Neutrophil (primary cell): ENCODE data around the gene KCNC1.

Experiments
- H3K27ac ChIP-seq: fragments of 200-600 bp; sonication (generic); 2 replicates; pipeline ENCODE4 v1.5.1; 2016; ENCODE audit warnings: mild to moderate bottlenecking, moderate library complexity
- H3K27me3 ChIP-seq: fragments of 200-600 bp; sonication (generic); 2 replicates; pipeline ENCODE4 v1.6.0; 2016; ENCODE audit warnings: mild to moderate bottlenecking
- H3K36me3 ChIP-seq: fragments of 200-600 bp; sonication (generic); 2 replicates; pipeline ENCODE4 v1.5.1; 2017
- H3K4me1 ChIP-seq, 2 experiments: fragments of 200-600 bp in 1 of 2; sonication (generic) in 1 of 2; 1 replicate in 1 of 2; 2 replicates in 1 of 2; pipeline versions ENCODE4 v1.5.1 to v1.6.1; 2013 to 2016; ENCODE audit warnings: low read depth in 1 of 2, low read length in 1 of 2, mild to moderate bottlenecking in 1 of 2, moderate library complexity in 1 of 2; ENCODE audit not compliant: control insufficient read depth in 1 of 2, insufficient read depth in 1 of 2
- H3K4me3 ChIP-seq, 2 experiments: fragments of 200-600 bp in 1 of 2; sonication (generic) in 1 of 2; 1 replicate in 1 of 2; 2 replicates in 1 of 2; pipeline ENCODE4 v1.5.1; 2013 to 2016; ENCODE audit warnings: low read depth in 1 of 2, low read length in 1 of 2, mild to moderate bottlenecking in 1 of 2, moderate library complexity in 1 of 2
- H3K9me3 ChIP-seq: fragments of 200-600 bp; sonication (generic); 2 replicates; pipeline ENCODE4 v1.5.1; 2016
- TF ChIP-seq, protein P1 (sequence below): fragments of 200-600 bp; sonication (generic); IDR thresholded peaks from 2 replicates; pipeline ENCODE4 v1.5.1; 2016; ENCODE audit warnings: antibody characterized with exemption

The KCNC1 gene

DNA sequence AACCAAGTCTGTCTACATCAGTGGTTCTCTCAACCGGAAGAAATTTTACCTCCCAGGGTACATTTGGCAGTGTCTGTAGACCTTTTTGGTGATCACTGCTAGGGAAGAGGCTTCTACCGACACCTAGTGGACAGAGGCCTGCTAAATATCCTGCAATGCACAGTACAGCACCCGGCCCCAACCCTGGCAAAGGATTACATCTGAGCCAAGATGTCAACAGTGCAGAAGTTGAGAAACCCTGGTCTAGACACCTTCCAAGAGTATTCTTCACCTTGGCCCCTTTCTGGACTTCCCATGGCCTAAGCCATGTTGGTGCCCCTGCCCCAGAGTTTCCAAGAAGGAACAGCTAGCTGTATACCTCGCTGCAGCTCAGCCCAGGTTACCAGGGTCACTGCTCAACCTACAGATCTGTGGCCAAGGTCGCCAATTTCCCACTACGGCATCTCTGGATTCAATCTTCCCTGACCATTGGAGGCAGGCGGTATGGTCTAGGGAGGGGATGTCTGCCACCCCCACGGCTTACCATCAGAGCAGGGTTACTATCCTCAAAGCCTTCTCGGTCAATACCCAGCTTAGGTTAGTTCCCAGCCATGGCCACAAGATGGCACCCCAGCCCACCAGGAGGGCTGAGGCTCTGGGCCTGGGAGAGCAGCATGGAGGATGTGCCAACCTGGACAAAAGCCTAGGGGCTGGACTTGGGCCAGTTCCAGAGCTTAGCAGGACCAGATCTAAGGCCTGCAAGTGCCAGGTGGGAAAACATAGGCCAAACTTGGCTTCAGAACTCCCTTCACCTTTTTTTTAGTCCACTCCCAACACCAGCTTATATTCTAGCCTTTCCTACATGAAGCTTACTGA, 3.7 kb upstream of the KCNC1 start:
- H3K4me1 ChIP-seq = peaks cover 0 to 3% of the 10 kb centered on the region in 2 experiments
- H3K9me3 ChIP-seq = no peaks in the 10 kb centered on the region
- H3K27ac ChIP-seq = no peak overlapping the region
- H3K27me3 ChIP-seq = peaks cover 97% of the 10 kb centered on the region
- TF ChIP-seq, protein P1, sequence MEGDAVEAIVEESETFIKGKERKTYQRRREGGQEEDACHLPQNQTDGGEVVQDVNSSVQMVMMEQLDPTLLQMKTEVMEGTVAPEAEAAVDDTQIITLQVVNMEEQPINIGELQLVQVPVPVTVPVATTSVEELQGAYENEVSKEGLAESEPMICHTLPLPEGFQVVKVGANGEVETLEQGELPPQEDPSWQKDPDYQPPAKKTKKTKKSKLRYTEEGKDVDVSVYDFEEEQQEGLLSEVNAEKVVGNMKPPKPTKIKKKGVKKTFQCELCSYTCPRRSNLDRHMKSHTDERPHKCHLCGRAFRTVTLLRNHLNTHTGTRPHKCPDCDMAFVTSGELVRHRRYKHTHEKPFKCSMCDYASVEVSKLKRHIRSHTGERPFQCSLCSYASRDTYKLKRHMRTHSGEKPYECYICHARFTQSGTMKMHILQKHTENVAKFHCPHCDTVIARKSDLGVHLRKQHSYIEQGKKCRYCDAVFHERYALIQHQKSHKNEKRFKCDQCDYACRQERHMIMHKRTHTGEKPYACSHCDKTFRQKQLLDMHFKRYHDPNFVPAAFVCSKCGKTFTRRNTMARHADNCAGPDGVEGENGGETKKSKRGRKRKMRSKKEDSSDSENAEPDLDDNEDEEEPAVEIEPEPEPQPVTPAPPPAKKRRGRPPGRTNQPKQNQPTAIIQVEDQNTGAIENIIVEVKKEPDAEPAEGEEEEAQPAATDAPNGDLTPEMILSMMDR = no peak
- H3K36me3 ChIP-seq = no peaks in the 10 kb centered on the region
- H3K4me3 ChIP-seq = no peak overlapping the region

- Histone ChIP-seq H3K4me3 (no peak overlapping the region), H3K27me3 (peaks cover 97% of the 10 kb centered on the region), H3K4me1 (peaks cover 0 to 3% of the 10 kb centered on the region in 2 experiments), H3K36me3 (no peaks in the 10 kb centered on the region), H3K9me3 (no peaks in the 10 kb centered on the region), H3K27ac (no peak overlapping the region)
- TF ChIP-seq, protein P1 = no peak
Measured at GRCh38 chr11:17733261-17733660, 1.3 kb upstream of the KCNC1 start.

GRCh38 chr11:17734986-17735817, 621 bp downstream of the KCNC1 start:
- H3K27me3 ChIP-seq = peaks cover 97% of the 10 kb centered on the region
- H3K4me1 ChIP-seq = peaks cover 0 to 3% of the 10 kb centered on the region in 2 experiments
- TF ChIP-seq, protein P1 = no peak
- H3K27ac ChIP-seq = no peak overlapping the region
- no peaks in the 10 kb centered on the region for H3K9me3 ChIP-seq
- H3K36me3 ChIP-seq = no peaks in the 10 kb centered on the region
- no peak overlapping the region for H3K4me3 ChIP-seq

DNA sequence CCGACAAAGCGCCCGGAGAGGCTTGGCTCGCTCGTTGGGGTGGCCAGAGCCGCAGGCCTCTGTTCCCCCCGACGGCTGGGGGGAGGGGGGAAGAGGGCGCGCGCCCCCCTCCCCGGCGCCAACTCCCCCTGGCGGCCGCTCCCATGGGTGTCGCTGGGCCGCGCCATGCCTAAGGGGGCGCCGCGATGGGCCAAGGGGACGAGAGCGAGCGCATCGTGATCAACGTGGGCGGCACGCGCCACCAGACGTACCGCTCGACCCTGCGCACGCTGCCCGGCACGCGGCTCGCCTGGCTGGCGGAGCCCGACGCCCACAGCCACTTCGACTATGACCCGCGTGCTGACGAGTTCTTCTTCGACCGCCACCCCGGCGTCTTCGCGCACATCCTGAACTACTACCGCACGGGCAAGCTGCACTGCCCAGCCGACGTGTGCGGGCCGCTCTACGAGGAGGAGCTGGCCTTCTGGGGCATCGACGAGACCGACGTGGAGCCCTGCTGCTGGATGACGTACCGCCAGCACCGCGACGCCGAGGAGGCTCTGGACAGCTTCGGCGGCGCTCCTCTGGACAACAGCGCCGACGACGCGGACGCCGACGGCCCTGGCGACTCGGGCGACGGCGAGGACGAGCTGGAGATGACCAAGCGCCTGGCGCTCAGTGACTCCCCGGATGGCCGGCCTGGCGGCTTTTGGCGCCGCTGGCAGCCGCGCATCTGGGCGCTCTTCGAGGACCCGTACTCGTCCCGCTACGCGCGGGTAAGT, 1.4 kb downstream of the KCNC1 start:
- Histone ChIP-seq H3K4me1 (peaks cover 0 to 3% of the 10 kb centered on the region in 2 experiments), H3K4me3 (no peak overlapping the region), H3K9me3 (no peaks in the 10 kb centered on the region), H3K36me3 (no peaks in the 10 kb centered on the region), H3K27me3 (peaks cover 97% of the 10 kb centered on the region), H3K27ac (no peak overlapping the region)
- TF ChIP-seq, protein P1 = no peak

DNA sequence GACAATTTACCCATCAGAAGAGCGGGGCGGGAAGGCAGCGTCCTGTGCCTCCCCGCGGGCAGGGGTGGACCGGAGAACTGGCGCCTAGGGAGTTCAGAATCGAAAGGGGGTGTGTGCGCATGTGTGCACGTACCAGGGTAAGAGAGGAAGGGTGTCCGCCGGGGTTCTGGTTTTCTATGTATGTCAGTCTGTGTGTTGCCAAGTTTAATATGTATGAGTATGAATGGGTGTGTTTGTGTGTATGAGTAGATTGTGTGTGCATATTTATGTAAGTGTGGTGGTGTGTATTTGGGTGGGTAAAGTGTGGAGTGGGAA, 2.0 kb downstream of the KCNC1 start:
- no peaks in the 10 kb centered on the region for H3K9me3 ChIP-seq
- TF ChIP-seq, protein P1 = no peak
- H3K4me1 ChIP-seq = peaks cover 0 to 3% of the 10 kb centered on the region in 2 experiments
- H3K27me3 ChIP-seq = peaks cover 96% of the 10 kb centered on the region
- H3K27ac ChIP-seq = no peak overlapping the region
- H3K36me3 ChIP-seq = no peaks in the 10 kb centered on the region
- no peak overlapping the region for H3K4me3 ChIP-seq
